Transverse colon (tissue), 4 donors: ENCODE measurements around the gene PKD2. TPM values are rescaled to one million over a fixed set of nuclear protein-coding genes. Genes with fewer than 3 reads are reported as not detected.
"Not testable (repeated sequence)": the region's sequence is repeated elsewhere in the genome, so short reads cannot be mapped to it uniquely, and the experiment has no call there.

Experiments
- DNase-seq: peaks from one replicate; pipeline ENCODE4 v3.0.0-alpha.2; 2019
- H3K27ac ChIP-seq, 4 donors: fragments of 200-600 bp; sonication (generic); 2 replicates each; pipeline ENCODE4 v1.5.1; 2016 to 2018; ENCODE audit warnings: inconsistent platforms in 4 of 4
- H3K27me3 ChIP-seq: fragments of 200-600 bp; sonication (generic); 2 replicates; pipeline ENCODE4 v1.5.1; 2017; ENCODE audit warnings: inconsistent platforms
- H3K36me3 ChIP-seq, 4 donors: fragments of 200-600 bp; sonication (generic); 2 replicates each; pipeline ENCODE4 v1.5.1; 2017 to 2019; ENCODE audit warnings: inconsistent platforms in 4 of 4
- H3K4me1 ChIP-seq, 4 donors: fragments of 200-600 bp; sonication (generic); 2 replicates each; pipeline ENCODE4 v1.5.1; 2017 to 2020; ENCODE audit warnings: inconsistent platforms in 4 of 4
- H3K4me3 ChIP-seq, 4 donors: fragments of 200-600 bp; sonication (generic); 1 replicate in 1 of 4; 2 replicates in 3 of 4; pipeline versions ENCODE4 v1.5.1 to v1.6.1; 2017 to 2019; ENCODE audit warnings: inconsistent platforms in 4 of 4
- H3K9me3 ChIP-seq, 2 donors: fragments of 200-600 bp; sonication (generic); 2 replicates each; pipeline ENCODE4 v1.5.1; 2017 to 2019; ENCODE audit warnings: inconsistent platforms in 2 of 2
- EP300 ChIP-seq: sonication (generic); formaldehyde crosslinking; IDR thresholded peaks from one replicate; pipeline ENCODE4 v1.6.1; 2017; ENCODE audit warnings: antibody characterized with exemption, low read depth
- POLR2A ChIP-seq: fragments of 450-650 bp; IDR thresholded peaks from one replicate; pipeline ENCODE4 v1.6.1; 2016; ENCODE audit warnings: antibody characterized with exemption, mild to moderate bottlenecking, moderate library complexity
- POLR2AphosphoS5 ChIP-seq, 3 donors: sonication (generic); formaldehyde crosslinking; IDR thresholded peaks; one replicate each; pipeline ENCODE4 v1.6.1; 2016; ENCODE audit warnings: antibody characterized with exemption in 3 of 3
- WGBS, 2 donors: methylation state at CpG; one replicate each; pipeline ENCODE4 v1.1.5; 2018; ENCODE audit warnings: low coverage in 1 of 2; 5-methylcytosine and 5-hydroxymethylcytosine counted together
- in situ Hi-C, 4 donors: fragments of 200-750 bp; cut with MboI; loops; one replicate each; pipeline versions ENCODE4 v1.15.0 to v1.15.1; 2017; ENCODE audit warnings: low sequenced_read_pairs in 3 of 4, low pct_ligation_motif_present in 1 of 4, low pct_unique_long_range_greater_than_20kb in 1 of 4
- intact Hi-C: fragments of 100-400 bp; cut with DNase I; formaldehyde crosslinking; loops from one replicate; pipeline ENCODE4 v1.15.1; 2023; ENCODE audit warnings: low total_unique reads
- total RNA-seq, 4 donors: library from RNA; depleted of rRNA; stranded (reverse); fragments of >200 nt; gene quantifications; one replicate each; pipeline ENCODE4 v1.1.0, GENCODE V29; 2016
- TF ChIP-seq, protein P1 (sequence below), 5 experiments: fragments of 200-600 bp in 3 of 5; fragments of 450-650 bp in 2 of 5; sonication (generic) in 3 of 5; IDR thresholded peaks; 1 replicate in 2 of 5; 2 replicates in 3 of 5; pipeline ENCODE4 v1.5.1; 2016 to 2017; ENCODE audit warnings: antibody characterized with exemption in 5 of 5, inconsistent platforms in 3 of 5, mild to moderate bottlenecking in 2 of 5, moderate library complexity in 1 of 5

Gene PKD2
- total RNA-seq, 4 donors from 2014 or later: 15.7 to 48.0 (median 21.5) TPM

GRCh38 chr4:88018466-88018865 lies 11.0 kb downstream of the PKD2 start:
- TF ChIP-seq, protein P1, sequence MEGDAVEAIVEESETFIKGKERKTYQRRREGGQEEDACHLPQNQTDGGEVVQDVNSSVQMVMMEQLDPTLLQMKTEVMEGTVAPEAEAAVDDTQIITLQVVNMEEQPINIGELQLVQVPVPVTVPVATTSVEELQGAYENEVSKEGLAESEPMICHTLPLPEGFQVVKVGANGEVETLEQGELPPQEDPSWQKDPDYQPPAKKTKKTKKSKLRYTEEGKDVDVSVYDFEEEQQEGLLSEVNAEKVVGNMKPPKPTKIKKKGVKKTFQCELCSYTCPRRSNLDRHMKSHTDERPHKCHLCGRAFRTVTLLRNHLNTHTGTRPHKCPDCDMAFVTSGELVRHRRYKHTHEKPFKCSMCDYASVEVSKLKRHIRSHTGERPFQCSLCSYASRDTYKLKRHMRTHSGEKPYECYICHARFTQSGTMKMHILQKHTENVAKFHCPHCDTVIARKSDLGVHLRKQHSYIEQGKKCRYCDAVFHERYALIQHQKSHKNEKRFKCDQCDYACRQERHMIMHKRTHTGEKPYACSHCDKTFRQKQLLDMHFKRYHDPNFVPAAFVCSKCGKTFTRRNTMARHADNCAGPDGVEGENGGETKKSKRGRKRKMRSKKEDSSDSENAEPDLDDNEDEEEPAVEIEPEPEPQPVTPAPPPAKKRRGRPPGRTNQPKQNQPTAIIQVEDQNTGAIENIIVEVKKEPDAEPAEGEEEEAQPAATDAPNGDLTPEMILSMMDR (IDR thresholded peaks at IDR 0.05): no peak
- TF ChIP-seq POLR2A: no peak
- TF ChIP-seq POLR2AphosphoS5 (IDR thresholded peaks at IDR 0.05): no peak
- no peak for TF ChIP-seq EP300
- Histone ChIP-seq H3K27me3 (no peaks in the 10 kb centered on the region), H3K27ac (peak overlapping the region; percentile 75 to 85 (median 84)), H3K36me3 (peaks cover 0 to 3% (median 0%) of the 10 kb centered on the region in 4 donors), H3K9me3 (no peaks in the 10 kb centered on the region), H3K4me3 (no peak overlapping the region), H3K4me1 (peaks cover 5 to 41% (median 13%) of the 10 kb centered on the region in 4 donors)
- WGBS, 2 donors: 78 to 80% methylated on average over 1 to 5 of the region's 5 CpGs
- no peak for DNase-seq
- intact Hi-C loops: no loop called here
- in situ Hi-C loops: loop anchor here in 1 of 4 donors (10.0 kb wide), 1 partner anchor 484 kb away; no protein-coding TSS in a partner anchor

DNA sequence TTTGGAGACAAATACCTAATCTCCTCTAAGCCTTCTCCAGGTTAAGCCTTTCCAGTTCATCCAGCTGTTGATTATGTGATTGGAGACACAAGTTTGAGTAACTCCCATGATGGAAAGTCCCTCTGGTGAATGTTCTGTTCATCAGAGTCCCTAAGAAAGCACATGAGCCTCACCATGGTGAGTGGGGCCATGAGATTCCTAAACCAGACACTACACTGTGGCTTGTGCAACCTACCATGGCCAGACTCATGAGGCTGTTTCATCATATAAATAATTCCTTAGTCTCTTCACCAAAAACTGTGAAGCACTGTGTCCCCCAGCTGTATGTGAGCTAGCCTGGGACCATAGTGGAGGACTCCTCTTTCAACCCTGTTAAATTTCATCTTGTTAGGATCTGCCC lies 14.4 kb downstream of the PKD2 start:
- H3K27ac ChIP-seq: peak overlapping the region; percentile 3 to 45 (median 27)
- H3K9me3 ChIP-seq: peaks cover 0 to 6% of the 10 kb centered on the region in 2 donors
- TF ChIP-seq, protein P1 (IDR thresholded peaks at IDR 0.05): no peak
- peak in 1 of 3 donors; percentile 6 for TF ChIP-seq POLR2AphosphoS5 (IDR thresholded peaks at IDR 0.05)
- no peaks in the 10 kb centered on the region for H3K27me3 ChIP-seq
- H3K4me3 ChIP-seq: no peak overlapping the region
- peaks cover 0 to 10% (median 0%) of the 10 kb centered on the region in 4 donors for H3K36me3 ChIP-seq
- in situ Hi-C loops (no loop called here), intact Hi-C loops (no loop called here)
- H3K4me1 ChIP-seq: peaks cover 5 to 26% (median 10%) of the 10 kb centered on the region in 4 donors
- no peak for DNase-seq

- intact Hi-C loops (no loop called here), in situ Hi-C loops (no loop called here)
- TF ChIP-seq POLR2A (no peak), POLR2AphosphoS5 (IDR thresholded peaks at IDR 0.05) (no peak), EP300 (no peak)
- TF ChIP-seq, protein P1 (IDR thresholded peaks at IDR 0.05): no peak
- DNase-seq: no peak
- Histone ChIP-seq H3K9me3 (peaks cover 0 to 6% of the 10 kb centered on the region in 2 donors), H3K4me1 (peaks cover 3 to 22% (median 10%) of the 10 kb centered on the region in 4 donors), H3K27me3 (no peaks in the 10 kb centered on the region), H3K27ac (peak overlapping the region in 2 of 4 donors; percentile 3 to 45), H3K36me3 (peaks cover 0 to 10% (median 0%) of the 10 kb centered on the region in 4 donors), H3K4me3 (no peak overlapping the region)
Observed at GRCh38 chr4:88022289-88022688, 14.9 kb downstream of the PKD2 start.

DNA sequence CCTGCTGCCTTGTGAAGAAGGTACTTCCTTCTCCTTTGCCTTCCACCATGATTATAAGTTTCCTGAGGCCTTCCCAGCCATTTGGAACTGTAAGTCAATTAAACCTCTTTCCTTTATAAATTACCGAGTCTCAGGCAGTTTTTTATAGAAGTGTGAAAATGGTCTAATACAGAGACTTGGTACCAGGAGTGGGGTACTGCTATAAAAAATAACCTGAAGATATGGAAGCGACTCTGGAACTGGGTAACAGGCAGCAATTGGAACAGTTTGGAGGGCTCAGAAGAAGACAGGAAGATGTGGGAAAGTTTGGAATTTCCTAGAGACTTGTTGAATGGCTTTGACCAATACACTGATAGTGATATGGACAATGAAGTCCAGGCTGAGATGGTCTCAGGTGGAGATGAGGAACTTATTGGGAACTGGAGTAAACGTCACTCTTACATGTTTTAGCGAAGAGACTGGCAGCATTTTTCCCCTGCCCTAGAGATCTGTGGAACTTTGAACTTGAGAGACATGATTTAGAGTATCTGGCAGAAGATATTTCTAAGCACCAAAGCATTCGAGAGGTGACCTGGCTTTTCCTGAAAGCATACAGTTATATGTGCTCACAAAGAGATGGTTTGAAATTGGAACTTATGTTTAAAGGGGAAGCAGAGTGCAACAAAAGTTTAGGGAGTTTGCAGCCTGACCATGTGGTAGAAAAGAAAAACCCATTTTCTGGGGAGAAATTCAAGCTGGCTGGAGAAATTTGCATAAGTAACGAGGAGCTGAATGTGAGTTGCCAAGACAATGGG lies 18.6 kb downstream of the PKD2 start:
- intact Hi-C loops, H3K36me3 ChIP-seq, H3K4me3 ChIP-seq, H3K27me3 ChIP-seq, H3K27ac ChIP-seq, DNase-seq, H3K9me3 ChIP-seq: not testable (repeated sequence)
- in situ Hi-C loops: loop anchor here in 3 of 4 donors (5.0 to 25.0 kb wide), 3 partner anchors 186 to 486 kb away; partner anchors contain the start of genes HERC6 (in 1 of the 3) and PYURF (in 1 of the 3)
- peaks cover 0 to 17% (median 0%) of the 10 kb centered on the region in 4 donors for H3K4me1 ChIP-seq
- 95 to 96% methylated on average over 5 to 6 of the region's 6 CpGs for WGBS, 2 donors
